PC-9 (cell line): ENCODE data around the gene LBX2. TPM values are rescaled to one million over a fixed set of nuclear protein-coding genes. Genes with fewer than 3 reads are reported as not detected.

ENCODE experiments used
- BruUV-seq: library from RNA; stranded (reverse); fragments of 400-500 nt; replicated peaks from 2 replicates; lab custom pipeline; 2021; lab: Mats Ljungman, UMichigan
- CTCF ChIA-PET: fragments of 300-600 bp; sonication (Branson Sonifier 250); formaldehyde crosslinking; loops from one replicate; lab custom pipeline; 2022; ENCODE audit warnings: antibody characterized with exemption; lab: Charles Lee
- POLR2A ChIA-PET: fragments of 300-600 bp; sonication (Branson Sonifier 250); formaldehyde crosslinking; loops from one replicate; lab custom pipeline; 2022; ENCODE audit warnings: antibody characterized with exemption; ENCODE audit not compliant: unreplicated experiment; lab: Charles Lee
- DNase-seq, 2 experiments: peaks; one replicate each; pipeline versions ENCODE4 v3.0.0 to v3.0.0-alpha.2; 2015 to 2022; ENCODE audit warnings: mixed read lengths in 1 of 2
- H2AFZ ChIP-seq: fragments of 200-600 bp; sonication (generic); 2 replicates; pipeline ENCODE4 v1.8.1; 2017; ENCODE audit warnings: antibody characterized with exemption
- H3F3A ChIP-seq: fragments of 200-600 bp; sonication (generic); 2 replicates; pipeline ENCODE4 v1.8.1; 2017; ENCODE audit warnings: antibody characterized with exemption, mild to moderate bottlenecking, low read depth; ENCODE audit not compliant: insufficient read depth
- H3K27ac ChIP-seq: fragments of 200-600 bp; sonication (generic); 2 replicates; pipeline ENCODE4 v1.6.1; 2016; ENCODE audit warnings: mixed run types
- H3K27me3 ChIP-seq: fragments of 200-600 bp; sonication (generic); 2 replicates; pipeline ENCODE4 v1.6.1; 2016; ENCODE audit warnings: low read depth, mixed run types; ENCODE audit not compliant: insufficient read depth
- H3K36me3 ChIP-seq: fragments of 200-600 bp; sonication (generic); 2 replicates; pipeline ENCODE4 v1.6.1; 2016; ENCODE audit warnings: low read depth, mixed run types
- H3K4me1 ChIP-seq: fragments of 200-600 bp; sonication (generic); replicated peaks from 2 replicates; pipeline ENCODE4 v1.6.1; 2016; ENCODE audit warnings: mixed run types; ENCODE audit not compliant: insufficient read depth
- H3K4me2 ChIP-seq: fragments of 200-600 bp; sonication (generic); 2 replicates; pipeline ENCODE4 v1.6.1; 2017; ENCODE audit warnings: mixed run types
- H3K4me3 ChIP-seq: fragments of 200-600 bp; sonication (generic); 2 replicates; pipeline ENCODE4 v1.6.1; 2016; ENCODE audit warnings: mixed run types
- H3K79me2 ChIP-seq: fragments of 200-600 bp; sonication (generic); 2 replicates; pipeline ENCODE4 v1.6.1; 2017; ENCODE audit warnings: low read depth, mixed run types
- H3K9me2 ChIP-seq: fragments of 200-600 bp; sonication (generic); 2 replicates; pipeline ENCODE4 v1.8.1; 2017; ENCODE audit warnings: mild to moderate bottlenecking; ENCODE audit not compliant: insufficient read depth
- H3K9me3 ChIP-seq: fragments of 200-600 bp; sonication (generic); 2 replicates; pipeline ENCODE4 v1.8.1; 2016; ENCODE audit warnings: low read depth; ENCODE audit not compliant: insufficient read depth
- H4K20me1 ChIP-seq: fragments of 200-600 bp; sonication (generic); 2 replicates; pipeline ENCODE4 v1.8.1; 2017; ENCODE audit not compliant: insufficient read depth
- EZH2 ChIP-seq: fragments of 200-600 bp; sonication (generic); IDR thresholded peaks from 2 replicates; pipeline ENCODE4 v1.8.0; 2017; ENCODE audit warnings: antibody characterized with exemption, low read depth
- intact Hi-C: fragments of 100-400 bp; cut with micrococcal nuclease; formaldehyde crosslinking; loops from one replicate; pipeline ENCODE4 v1.10.0; 2022; ENCODE audit not compliant: unreplicated experiment
- total RNA-seq: library from RNA; stranded (reverse); gene quantifications from 2 replicates; pipeline ENCODE4 v1.2.3, GENCODE V29; 2021
- TF ChIP-seq, protein P1 (sequence below): fragments of 200-600 bp; sonication (generic); conservative IDR thresholded peaks from 2 replicates; pipeline ENCODE4 v1.6.1; 2017; ENCODE audit warnings: mixed run types, antibody characterized with exemption, mild to moderate bottlenecking, moderate library complexity

Gene LBX2
- total RNA-seq, 1 experiment from 2014 or later, result 0.76 TPM

DNA sequence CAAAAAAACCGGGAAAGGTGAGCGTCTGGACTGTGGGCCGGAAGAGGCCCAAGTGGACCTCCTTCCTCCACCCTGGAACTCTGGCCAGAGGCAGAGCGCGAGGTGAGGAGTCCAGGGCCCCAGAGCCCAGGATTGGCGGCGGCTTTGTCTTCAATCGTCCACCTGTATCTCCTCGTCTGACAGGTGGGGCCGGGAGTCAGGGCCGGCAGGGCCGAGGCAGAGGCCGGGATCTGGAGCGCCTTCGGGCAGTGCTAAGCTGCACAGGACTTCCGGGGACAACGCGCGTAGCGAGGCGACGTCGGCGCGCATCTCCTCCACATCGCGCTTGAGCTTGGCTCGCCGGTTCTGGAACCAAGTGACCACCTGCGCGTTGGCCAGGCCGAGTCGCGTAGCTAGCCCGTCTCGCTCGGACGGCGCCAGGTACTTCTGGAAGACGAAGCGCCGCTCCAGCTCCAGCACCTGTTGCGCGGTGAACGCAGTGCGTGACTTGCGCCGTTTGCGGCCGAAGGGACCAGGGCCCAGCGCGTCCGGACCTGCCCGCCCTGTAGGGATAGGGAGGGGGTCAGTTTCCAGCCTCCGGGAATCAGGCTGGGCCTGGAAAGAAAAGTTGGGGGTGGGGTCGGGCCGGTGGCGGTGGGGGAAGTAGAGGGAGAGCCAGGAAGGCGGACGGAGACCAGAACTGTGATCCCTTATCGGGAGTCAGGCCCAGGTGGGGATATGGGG lies 1.5 kb downstream of the LBX2 start:
- H3K4me1 ChIP-seq, result peaks cover 16% of the 10 kb centered on the region
- no peaks in the 10 kb centered on the region for H3K36me3 ChIP-seq
- peak overlapping the region; percentile 62 for H3K4me3 ChIP-seq
- no peaks in the 10 kb centered on the region for H3K9me3 ChIP-seq
- intact Hi-C loops, result no loop called here
- H4K20me1 ChIP-seq, result no peaks in the 10 kb centered on the region
- peak; percentile 68 to 69 for DNase-seq
- TF ChIP-seq EZH2, result no peak
- TF ChIP-seq, protein P1, sequence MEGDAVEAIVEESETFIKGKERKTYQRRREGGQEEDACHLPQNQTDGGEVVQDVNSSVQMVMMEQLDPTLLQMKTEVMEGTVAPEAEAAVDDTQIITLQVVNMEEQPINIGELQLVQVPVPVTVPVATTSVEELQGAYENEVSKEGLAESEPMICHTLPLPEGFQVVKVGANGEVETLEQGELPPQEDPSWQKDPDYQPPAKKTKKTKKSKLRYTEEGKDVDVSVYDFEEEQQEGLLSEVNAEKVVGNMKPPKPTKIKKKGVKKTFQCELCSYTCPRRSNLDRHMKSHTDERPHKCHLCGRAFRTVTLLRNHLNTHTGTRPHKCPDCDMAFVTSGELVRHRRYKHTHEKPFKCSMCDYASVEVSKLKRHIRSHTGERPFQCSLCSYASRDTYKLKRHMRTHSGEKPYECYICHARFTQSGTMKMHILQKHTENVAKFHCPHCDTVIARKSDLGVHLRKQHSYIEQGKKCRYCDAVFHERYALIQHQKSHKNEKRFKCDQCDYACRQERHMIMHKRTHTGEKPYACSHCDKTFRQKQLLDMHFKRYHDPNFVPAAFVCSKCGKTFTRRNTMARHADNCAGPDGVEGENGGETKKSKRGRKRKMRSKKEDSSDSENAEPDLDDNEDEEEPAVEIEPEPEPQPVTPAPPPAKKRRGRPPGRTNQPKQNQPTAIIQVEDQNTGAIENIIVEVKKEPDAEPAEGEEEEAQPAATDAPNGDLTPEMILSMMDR, result no peak
- ChIA-PET POLR2A (interaction anchor here (0.6 kb wide), 1 partner anchor 39 kb away, joined by 4 read pairs; the partner anchor contains the start of gene WBP1), CTCF (interaction anchor here (0.6 to 0.7 kb wide), 2 partner anchors 14 to 91 kb away, joined by 4 read pairs; no protein-coding TSS in a partner anchor)
- peak overlapping the region; percentile 88 for H3K4me2 ChIP-seq
- TSS peak; percentile 44 for BruUV-seq
- peaks cover 10% of the 10 kb centered on the region; the same call in 1 of the 2 replicates for H3K79me2 ChIP-seq
- no peaks in the 10 kb centered on the region for H3K27me3 ChIP-seq
- peak overlapping the region; percentile 88 for H2AFZ ChIP-seq
- peaks cover 16% of the 10 kb centered on the region; the same call in 1 of the 2 replicates for H3F3A ChIP-seq
- peak overlapping the region; percentile 27; the same call in 1 of the 2 replicates for H3K27ac ChIP-seq
- no peaks in the 10 kb centered on the region for H3K9me2 ChIP-seq

GRCh38 chr2:74496997-74497776 lies 2.2 kb downstream of the LBX2 start:
- H3K27ac ChIP-seq, result peak overlapping the region; percentile 27; the same call in 1 of the 2 replicates
- no peaks in the 10 kb centered on the region for H3K9me2 ChIP-seq
- BruUV-seq, result no TSS peak
- ChIA-PET POLR2A (no interaction called here), CTCF (interaction anchor here (0.6 kb wide), 1 partner anchor 13 kb away, joined by 4 read pairs; no protein-coding TSS in a partner anchor)
- H3K9me3 ChIP-seq, result no peaks in the 10 kb centered on the region
- peak overlapping the region; percentile 88 for H3K4me2 ChIP-seq
- no peaks in the 10 kb centered on the region for H4K20me1 ChIP-seq
- peaks cover 10% of the 10 kb centered on the region; the same call in 1 of the 2 replicates for H3K79me2 ChIP-seq
- H3K27me3 ChIP-seq, result no peaks in the 10 kb centered on the region
- peaks cover 16% of the 10 kb centered on the region for H3K4me1 ChIP-seq
- peak overlapping the region; percentile 62 for H3K4me3 ChIP-seq
- peaks cover 16% of the 10 kb centered on the region; the same call in 1 of the 2 replicates for H3F3A ChIP-seq
- H2AFZ ChIP-seq, result peak overlapping the region; percentile 88
- TF ChIP-seq, protein P1, result no peak
- no peak for TF ChIP-seq EZH2
- DNase-seq, result no peak
- no peaks in the 10 kb centered on the region for H3K36me3 ChIP-seq
- intact Hi-C loops, result no loop called here

GRCh38 chr2:74495440-74495839 lies 4.0 kb downstream of the LBX2 start:
- H3K9me2 ChIP-seq, result no peaks in the 10 kb centered on the region
- no peaks in the 10 kb centered on the region for H3K9me3 ChIP-seq
- TF ChIP-seq, protein P1, result no peak
- TF ChIP-seq EZH2, result no peak
- no peaks in the 10 kb centered on the region for H3K36me3 ChIP-seq
- H3K4me1 ChIP-seq, result peaks cover 16% of the 10 kb centered on the region
- no peak overlapping the region for H3K27ac ChIP-seq
- intact Hi-C loops, result no loop called here
- peaks cover 10% of the 10 kb centered on the region; the same call in 1 of the 2 replicates for H3K79me2 ChIP-seq
- H3F3A ChIP-seq, result peaks cover 4% of the 10 kb centered on the region; the same call in 1 of the 2 replicates
- no peak overlapping the region for H3K4me3 ChIP-seq
- no peaks in the 10 kb centered on the region for H4K20me1 ChIP-seq
- POLR2A ChIA-PET, result no interaction called here
- no peak for DNase-seq
- no TSS peak for BruUV-seq
- no peaks in the 10 kb centered on the region for H3K27me3 ChIP-seq
- H3K4me2 ChIP-seq, result no peak overlapping the region
- CTCF ChIA-PET, result no interaction called here
- H2AFZ ChIP-seq, result no peak overlapping the region
